Glutamatergic neuron (in vitro differentiated cells): Measurements from ENCODE around the gene RAB10. TPM values are rescaled to one million over a fixed set of nuclear protein-coding genes. Genes with fewer than 3 reads are reported as not detected.

Experiments used
- DNase-seq: peaks from one replicate; pipeline ENCODE4 v3.0.0; 2022
- H3K27ac Mint-ChIP-seq: one replicate; pipeline ENCODE4 v1.8.0; 2020; ENCODE audit warnings: mild to moderate bottlenecking, mixed read lengths, inconsistent platforms; ENCODE audit not compliant: unreplicated experiment
- H3K27me3 Mint-ChIP-seq: one replicate; pipeline ENCODE4 v1.8.0; 2020; ENCODE audit warnings: mild to moderate bottlenecking, moderate library complexity, mixed read lengths, inconsistent platforms; ENCODE audit not compliant: unreplicated experiment
- H3K36me3 Mint-ChIP-seq: one replicate; pipeline ENCODE4 v1.8.0; 2020; ENCODE audit warnings: mild to moderate bottlenecking, mixed read lengths, inconsistent platforms; ENCODE audit not compliant: unreplicated experiment
- H3K4me1 Mint-ChIP-seq: one replicate; pipeline ENCODE4 v1.8.0; 2020; ENCODE audit warnings: mild to moderate bottlenecking, low read depth, mixed read lengths, inconsistent platforms; ENCODE audit not compliant: unreplicated experiment
- H3K4me3 Mint-ChIP-seq: one replicate; pipeline ENCODE4 v1.8.0; 2020; ENCODE audit warnings: mild to moderate bottlenecking, mixed read lengths, inconsistent platforms; ENCODE audit not compliant: unreplicated experiment
- H3K9me3 Mint-ChIP-seq: one replicate; pipeline ENCODE4 v1.8.0; 2020; ENCODE audit warnings: mild to moderate bottlenecking, moderate library complexity, mixed read lengths, inconsistent platforms; ENCODE audit not compliant: unreplicated experiment
- CTCF ChIP-seq: fragments of 200-600 bp; sonication (generic); IDR thresholded peaks from one replicate; pipeline ENCODE4 v1.5.0; 2021; ENCODE audit not compliant: partially characterized antibody, unreplicated experiment
- long read RNA-seq: library from polyadenylated mRNA; unstranded; transcript quantifications from one replicate; pipeline ENCODE4 v2.0.0, GENCODE V29; 2020; ENCODE audit not compliant: unreplicated experiment
- total RNA-seq: library from RNA; stranded (reverse); fragmentation: NEBNext Ultra II Directional; extraction: Animal tissue kit (Norgen Biotek cat#: 25700); gene quantifications from one replicate; pipeline ENCODE4 v1.2.1, GENCODE V29; 2021; ENCODE audit not compliant: unreplicated experiment

Gene RAB10
- total RNA-seq, result 168 TPM
- long read RNA-seq, transcript RAB10-201 (6 exons, 3,535 nt), result major isoform, 76 of 81 reads
- long read RNA-seq, partial matches to known transcripts, result 2 of 81 reads
- long read RNA-seq, other reads (novel, unspliced or antisense), result 2 of 81 reads

- peak; percentile 100 for DNase-seq
- Mint-ChIP-seq H3K4me1 (peaks cover 6% of the 10 kb centered on the region), H3K27ac (peak within 1 kb of the TSS; percentile 97), H3K27me3 (peaks cover 12% of the 10 kb centered on the region), H3K9me3 (peaks cover 17% of the 10 kb centered on the region), H3K36me3 (no peaks in the 10 kb centered on the region), H3K4me3 (peak within 1 kb of the TSS; percentile 98)
- no peak for TF ChIP-seq CTCF
Observed at GRCh38 chr2:26033818-26034636, at the start of gene RAB10. Gene RAB10 (plus strand): TSS chr2:26034084. CDS start chr2:26034609, 525 bp downstream.

- no peak for DNase-seq
- TF ChIP-seq CTCF, result no peak
- peaks cover under 1% of the 10 kb centered on the region for H3K4me1 Mint-ChIP-seq
- H3K27me3 Mint-ChIP-seq, result peaks cover 5% of the 10 kb centered on the region
- peaks cover 4% of the 10 kb centered on the region for H3K36me3 Mint-ChIP-seq
- peaks cover 6% of the 10 kb centered on the region for H3K9me3 Mint-ChIP-seq
- no peak overlapping the region for H3K27ac Mint-ChIP-seq
- H3K4me3 Mint-ChIP-seq, result no peak overlapping the region
Observed at GRCh38 chr2:25988134-25988533, 45.8 kb upstream of the RAB10 start.

GRCh38 chr2:25989154-25989553, 44.7 kb upstream of the RAB10 start:
- Mint-ChIP-seq H3K4me1 (no peaks in the 10 kb centered on the region), H3K36me3 (peaks cover 4% of the 10 kb centered on the region), H3K27ac (no peak overlapping the region), H3K27me3 (peaks cover 4% of the 10 kb centered on the region), H3K9me3 (peaks cover 2% of the 10 kb centered on the region), H3K4me3 (no peak overlapping the region)
- DNase-seq, result no peak
- TF ChIP-seq CTCF, result no peak

GRCh38 chr2:25991965-25992364, 41.9 kb upstream of the RAB10 start:
- H3K4me1 Mint-ChIP-seq, result no peaks in the 10 kb centered on the region
- H3K4me3 Mint-ChIP-seq, result no peak overlapping the region
- H3K9me3 Mint-ChIP-seq, result peaks cover 2% of the 10 kb centered on the region
- TF ChIP-seq CTCF, result no peak
- H3K36me3 Mint-ChIP-seq, result peaks cover 4% of the 10 kb centered on the region
- peaks cover 5% of the 10 kb centered on the region for H3K27me3 Mint-ChIP-seq
- no peak for DNase-seq
- H3K27ac Mint-ChIP-seq, result no peak overlapping the region

GRCh38 chr2:25992556-25992955, 41.3 kb upstream of the RAB10 start:
- Mint-ChIP-seq H3K36me3 (peaks cover 4% of the 10 kb centered on the region), H3K4me3 (no peak overlapping the region), H3K4me1 (no peaks in the 10 kb centered on the region), H3K9me3 (peaks cover 2% of the 10 kb centered on the region), H3K27ac (peak overlapping the region; percentile 18), H3K27me3 (peaks cover 5% of the 10 kb centered on the region)
- no peak for DNase-seq
- no peak for TF ChIP-seq CTCF
